OCI-LY7 (cell line): Measurements from ENCODE around the gene RPH3AL.

Source experiments
- EZH2phosphoT487 ChIP-seq: fragments of 200-600 bp; sonication (generic); IDR thresholded peaks from 2 replicates; pipeline ENCODE4 v1.6.1; 2018; ENCODE audit warnings: low read depth, borderline replicate concordance, mild to moderate bottlenecking, mixed run types, antibody characterized with exemption, low read length, moderate library complexity, mixed read lengths
- TF ChIP-seq, protein P1 (sequence below): fragments of 200-600 bp; sonication (generic); conservative IDR thresholded peaks from 2 replicates; pipeline ENCODE4 v1.5.1; 2014; ENCODE audit warnings: mild to moderate bottlenecking, antibody characterized with exemption, low read length, moderate library complexity, mixed read lengths

DNA sequence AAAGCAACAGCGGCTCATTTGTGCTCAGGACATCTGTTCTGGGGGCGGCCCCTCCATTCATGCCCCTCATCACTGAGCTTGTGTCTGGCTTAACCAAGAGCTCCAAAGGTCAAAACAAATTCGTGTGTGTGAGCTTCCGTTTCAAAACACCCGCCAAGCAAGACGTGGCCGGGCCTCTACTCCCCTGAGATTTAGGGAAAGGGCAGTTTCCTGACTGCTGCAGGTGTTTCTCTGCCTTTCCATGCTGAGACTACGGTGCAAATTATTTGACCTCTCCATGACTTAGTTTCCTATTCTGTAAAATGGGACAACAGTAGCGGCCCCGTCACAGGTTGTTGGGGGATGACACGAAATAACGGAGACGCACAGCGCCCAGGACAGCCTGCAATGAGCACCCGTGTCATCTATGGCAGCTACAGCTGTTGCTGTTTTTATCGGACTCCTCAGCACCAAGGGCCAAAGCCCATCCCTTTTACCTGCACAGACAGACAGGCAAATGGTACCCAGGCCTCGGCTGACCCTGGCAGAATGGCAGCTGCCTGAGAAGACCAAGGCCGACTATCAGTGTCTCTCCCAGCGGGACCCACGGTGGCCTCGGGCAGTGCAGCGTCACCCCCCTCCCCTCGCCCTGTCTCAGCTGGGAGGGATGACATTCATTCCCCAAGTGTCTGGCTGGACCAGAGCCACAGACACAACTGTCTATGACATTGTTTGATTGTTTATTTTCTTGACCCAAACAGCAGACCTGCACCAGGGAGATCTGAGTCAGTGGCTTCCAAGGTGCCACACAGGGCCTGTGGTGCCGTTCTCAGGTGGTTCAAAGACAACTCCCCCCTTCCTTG lies 120.4 kb downstream of the RPH3AL start:
- TF ChIP-seq, protein P1, sequence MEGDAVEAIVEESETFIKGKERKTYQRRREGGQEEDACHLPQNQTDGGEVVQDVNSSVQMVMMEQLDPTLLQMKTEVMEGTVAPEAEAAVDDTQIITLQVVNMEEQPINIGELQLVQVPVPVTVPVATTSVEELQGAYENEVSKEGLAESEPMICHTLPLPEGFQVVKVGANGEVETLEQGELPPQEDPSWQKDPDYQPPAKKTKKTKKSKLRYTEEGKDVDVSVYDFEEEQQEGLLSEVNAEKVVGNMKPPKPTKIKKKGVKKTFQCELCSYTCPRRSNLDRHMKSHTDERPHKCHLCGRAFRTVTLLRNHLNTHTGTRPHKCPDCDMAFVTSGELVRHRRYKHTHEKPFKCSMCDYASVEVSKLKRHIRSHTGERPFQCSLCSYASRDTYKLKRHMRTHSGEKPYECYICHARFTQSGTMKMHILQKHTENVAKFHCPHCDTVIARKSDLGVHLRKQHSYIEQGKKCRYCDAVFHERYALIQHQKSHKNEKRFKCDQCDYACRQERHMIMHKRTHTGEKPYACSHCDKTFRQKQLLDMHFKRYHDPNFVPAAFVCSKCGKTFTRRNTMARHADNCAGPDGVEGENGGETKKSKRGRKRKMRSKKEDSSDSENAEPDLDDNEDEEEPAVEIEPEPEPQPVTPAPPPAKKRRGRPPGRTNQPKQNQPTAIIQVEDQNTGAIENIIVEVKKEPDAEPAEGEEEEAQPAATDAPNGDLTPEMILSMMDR = no peak
- no peak for TF ChIP-seq EZH2phosphoT487
